ENCODE measurements around the gene AKR1E2.
A peak's percentile ranks its signal among the peaks of the same experiment; 100 is the strongest.

AKR1E2 gene

DNA sequence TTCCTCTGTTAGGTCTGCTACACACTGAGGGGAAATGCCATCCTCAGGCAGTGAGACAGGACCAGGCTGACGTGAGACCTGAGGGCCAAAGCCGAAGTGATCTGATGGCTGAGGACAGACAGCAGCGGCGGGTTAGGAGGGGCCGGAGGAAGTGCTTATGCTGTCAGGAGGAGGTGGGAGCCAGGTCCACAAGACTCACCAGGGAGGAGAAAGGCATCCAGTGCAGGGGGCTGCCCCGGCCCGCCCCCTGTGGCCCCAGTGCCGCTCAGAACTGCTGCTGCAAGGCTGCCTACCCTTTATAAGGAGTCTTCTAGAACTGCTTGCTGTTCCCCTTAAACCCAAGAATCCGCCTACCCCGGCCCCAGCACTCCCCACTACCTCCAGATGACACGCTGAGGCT lies 19.8 kb downstream of the AKR1E2 start:
- DNase-seq (ENCODE audit: low read depth), result no peak

DNA sequence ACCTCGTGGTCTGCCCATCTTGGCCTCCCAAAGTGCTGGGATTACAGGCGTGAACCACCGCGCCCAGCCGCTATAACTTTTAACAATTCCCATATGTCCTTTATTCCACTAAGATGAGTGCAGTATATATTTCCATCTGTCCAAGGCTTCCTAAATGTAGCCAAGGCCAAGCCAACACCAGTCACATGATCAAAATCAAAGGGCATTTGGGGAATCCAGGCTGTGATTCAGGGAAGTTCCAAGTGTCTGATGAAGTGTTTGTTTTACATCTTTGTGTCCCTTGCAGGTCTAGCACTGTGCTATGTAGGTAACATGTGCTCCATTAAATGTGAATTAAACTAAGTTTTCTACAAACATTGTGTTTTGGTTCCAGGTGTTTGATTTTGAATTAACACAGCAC lies 20.8 kb downstream of the AKR1E2 start:
- DNase-seq (ENCODE audit: low read depth), result no peak

DNA sequence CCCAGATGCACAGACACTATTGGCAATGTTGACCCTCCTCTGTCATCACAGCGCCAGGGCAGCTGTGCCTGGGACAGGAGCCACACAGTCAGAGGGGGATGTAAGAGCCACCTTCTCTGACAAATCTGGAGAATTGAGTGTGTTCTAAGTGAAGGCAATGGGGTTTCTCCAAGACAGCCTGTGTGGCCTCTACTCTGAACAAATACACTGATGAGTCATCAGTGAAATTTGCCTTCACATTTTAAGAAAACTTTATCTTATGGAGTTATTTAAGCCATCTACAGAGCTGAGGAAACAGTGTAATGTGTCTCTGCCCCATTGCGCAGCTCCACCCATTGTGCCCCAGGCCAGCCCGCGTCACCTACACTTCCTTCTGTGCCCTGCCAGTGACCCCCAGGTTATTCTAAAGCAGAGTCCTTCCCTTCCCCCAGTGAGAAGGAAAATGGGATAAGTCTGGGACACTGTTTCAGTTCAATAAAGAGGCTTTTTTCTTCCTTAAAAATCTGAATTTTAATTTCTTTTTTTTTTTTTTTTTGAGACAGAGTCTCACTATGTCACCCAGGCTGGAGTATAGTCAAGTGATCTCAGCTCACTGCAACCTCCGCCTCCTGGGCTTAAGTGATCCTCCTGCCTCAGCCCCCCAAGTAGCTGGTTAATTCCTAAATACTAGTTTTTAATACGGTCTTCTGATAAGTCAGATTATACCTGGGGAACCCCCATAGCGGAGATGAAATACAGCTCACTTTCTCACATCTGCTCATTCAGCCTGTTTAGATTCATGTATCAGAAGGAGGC lies 21.8 kb downstream of the AKR1E2 start:
- DNase-seq (ENCODE audit: low read depth), result no peak

DNA sequence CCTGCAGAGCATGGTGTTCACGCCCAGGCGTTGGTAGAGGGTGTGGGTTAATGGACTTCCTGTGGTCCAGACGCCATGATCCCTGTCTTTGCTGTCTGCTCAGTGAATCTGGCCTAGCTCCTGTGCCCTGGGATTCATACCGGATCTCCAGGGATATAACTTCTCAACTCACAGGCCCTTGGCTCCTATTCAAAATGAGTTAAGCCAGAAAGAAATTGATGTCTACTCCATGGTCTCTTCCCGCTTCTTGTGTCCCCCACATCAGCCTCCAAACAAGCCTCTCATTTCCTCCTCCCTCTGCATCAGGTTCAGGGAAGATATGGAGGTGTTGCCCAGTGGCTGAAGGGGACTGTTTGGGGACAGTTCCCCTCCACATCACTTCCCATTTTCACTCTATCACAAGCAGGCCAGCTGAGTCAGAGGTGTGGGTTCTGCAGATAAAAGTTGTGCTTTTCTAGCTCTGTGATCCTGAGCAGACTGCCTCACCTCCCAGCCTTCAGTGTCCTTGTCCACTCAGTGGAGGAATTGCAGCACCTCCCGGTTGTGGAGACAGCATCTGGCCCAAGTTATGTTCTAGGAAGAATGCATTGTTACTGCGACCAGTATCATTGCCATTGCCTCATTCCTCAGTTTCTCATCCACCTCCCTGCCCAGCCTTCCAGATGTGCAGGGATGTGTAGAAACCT lies 22.5 kb downstream of the AKR1E2 start:
- DNase-seq (ENCODE audit: low read depth), result no peak

DNA sequence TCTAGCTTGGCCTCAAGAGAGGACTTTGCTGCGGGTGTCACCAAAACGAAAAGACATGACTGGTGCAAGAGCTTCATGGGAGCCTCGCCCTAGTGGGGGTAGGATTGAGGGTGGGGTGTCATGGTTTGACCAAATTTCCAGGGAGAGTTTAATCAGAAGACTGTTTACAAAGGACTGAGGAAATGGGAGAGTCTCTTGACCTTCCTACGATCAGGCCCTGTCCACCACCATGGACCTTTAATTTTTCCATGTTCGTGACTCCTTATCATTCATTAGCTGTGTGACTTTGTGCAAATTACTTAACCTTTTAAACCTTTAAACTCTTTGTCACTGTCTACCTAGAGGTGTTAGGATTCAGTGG lies 23.0 kb downstream of the AKR1E2 start:
- no peak for DNase-seq (ENCODE audit: low read depth)

DNA sequence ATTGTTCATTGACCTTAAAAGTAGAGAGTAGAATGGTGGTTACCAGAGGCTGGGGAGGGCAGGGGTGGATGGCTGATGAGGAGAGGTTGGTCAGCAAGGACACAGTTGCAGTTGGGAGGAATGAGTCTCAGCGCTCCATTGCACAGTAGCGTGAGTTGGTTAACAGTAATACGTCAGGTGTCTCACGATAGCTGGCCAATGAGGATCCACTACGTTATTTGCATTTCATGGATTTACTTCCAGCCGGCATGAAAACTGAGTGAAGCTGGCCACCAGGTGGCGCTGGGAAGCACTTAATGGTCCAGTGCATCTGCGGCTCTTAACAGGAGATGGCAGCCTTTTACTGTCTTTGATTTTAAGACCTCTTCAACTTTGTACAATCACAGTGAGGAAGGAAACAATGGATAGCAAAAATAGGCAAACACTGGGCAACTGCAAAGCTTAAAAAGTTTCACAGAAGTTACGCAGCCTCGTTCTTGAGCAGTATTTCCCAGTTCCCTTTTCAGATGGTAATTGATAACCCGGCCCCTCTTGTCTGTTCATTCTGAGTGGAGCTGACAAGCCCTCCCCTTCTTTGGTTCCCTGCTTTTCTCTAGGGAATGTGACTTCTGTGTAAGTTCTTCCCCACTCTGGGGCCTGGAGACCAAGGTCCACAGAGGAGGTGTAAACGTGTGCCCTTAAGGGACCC lies 23.7 kb downstream of the AKR1E2 start:
- peak; percentile 75 for DNase-seq (ENCODE audit: low read depth)

DNA sequence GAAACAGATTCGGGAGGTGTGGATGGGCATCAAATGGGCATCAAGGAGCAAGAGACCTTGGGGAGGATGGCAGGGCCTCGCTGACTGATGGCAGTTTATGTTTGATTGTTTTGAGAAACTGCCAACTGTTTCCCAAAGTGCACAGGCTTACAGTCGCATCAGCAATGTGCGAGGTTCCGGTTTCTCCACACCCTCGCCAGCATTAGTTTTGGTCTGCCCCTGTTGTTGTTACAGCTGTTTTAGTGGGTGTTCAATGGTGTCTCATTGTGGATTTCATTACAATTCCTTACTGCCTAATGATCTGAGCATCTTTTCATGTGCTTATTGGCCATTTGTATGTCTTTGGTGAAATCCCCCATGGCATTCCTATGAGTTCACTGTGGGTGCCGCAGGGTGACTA lies 24.4 kb downstream of the AKR1E2 start:
- no peak for DNase-seq (ENCODE audit: low read depth)

DNA sequence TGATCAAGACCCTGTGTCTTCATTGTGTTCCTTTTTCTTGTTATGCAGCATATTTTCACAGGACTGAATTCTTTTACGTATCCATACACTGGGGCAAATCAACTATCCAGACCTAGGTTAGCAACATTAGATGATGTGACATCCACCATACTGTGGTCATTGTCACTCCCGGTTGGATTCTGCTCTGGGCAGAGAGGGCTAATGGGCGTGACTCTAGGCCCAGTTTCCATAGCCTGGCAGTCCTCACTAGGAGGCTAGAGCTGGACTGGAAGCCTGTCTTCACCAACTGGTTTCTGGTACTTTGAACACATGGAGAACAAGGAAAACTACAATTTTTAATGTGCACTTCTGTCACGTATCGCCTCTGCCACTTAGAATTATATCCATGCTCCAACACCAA lies 25.2 kb downstream of the AKR1E2 start:
- no peak for DNase-seq (ENCODE audit: low read depth)

DNA sequence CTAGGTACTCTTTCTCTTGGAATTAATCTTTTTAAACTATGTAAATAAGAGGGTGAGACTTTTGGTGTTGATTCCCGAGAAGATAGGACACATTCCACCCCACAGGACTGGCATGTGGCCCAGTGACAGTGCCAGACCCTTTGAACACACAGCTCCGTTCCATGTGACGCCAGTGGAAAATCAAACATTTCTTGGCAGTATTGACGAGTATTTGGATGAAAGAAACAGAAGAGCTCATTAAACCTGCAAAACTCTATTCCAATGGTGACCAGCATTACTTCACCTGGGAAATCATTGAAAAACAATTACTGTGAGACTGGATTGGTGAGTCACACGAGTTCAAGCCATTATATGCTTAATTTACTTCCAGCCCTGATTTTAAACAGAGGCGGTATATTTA lies 25.8 kb downstream of the AKR1E2 start:
- no peak for DNase-seq (ENCODE audit: low read depth)

DNA sequence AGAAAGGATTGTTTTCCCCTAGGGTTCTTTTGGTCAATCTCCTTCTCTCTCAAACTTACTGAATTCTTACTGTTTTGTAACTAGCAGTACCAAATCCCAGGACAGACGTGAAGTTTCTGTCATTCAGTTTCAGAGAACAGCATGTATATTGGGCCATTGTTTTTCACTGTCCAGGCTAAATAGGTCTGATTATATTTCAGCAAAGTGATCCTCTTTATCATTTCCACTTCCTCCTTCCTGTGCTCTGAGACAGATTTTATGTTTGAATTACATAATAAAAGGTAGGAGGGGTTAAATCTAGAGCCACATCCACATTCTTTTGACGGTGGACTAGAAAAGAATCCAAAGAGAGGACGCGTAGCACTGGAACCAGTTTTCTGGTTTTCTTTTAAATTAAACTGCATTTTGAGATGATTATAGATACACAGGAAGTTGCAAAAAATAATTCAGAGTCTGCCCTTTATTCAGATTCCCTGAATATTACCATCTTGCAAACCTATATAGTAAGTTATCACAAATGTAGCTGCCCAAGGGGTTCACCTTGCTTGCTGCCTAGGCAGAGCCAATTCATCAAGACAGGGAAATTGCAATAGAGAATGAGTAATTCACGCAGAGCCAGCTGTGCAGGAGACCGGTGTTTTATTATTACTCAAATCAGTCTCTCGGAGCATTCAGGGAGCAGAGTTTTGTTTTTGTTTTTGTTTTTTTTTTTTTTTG lies 40.1 kb downstream of the AKR1E2 start:
- no peak for DNase-seq (ENCODE audit: low read depth)

DNA sequence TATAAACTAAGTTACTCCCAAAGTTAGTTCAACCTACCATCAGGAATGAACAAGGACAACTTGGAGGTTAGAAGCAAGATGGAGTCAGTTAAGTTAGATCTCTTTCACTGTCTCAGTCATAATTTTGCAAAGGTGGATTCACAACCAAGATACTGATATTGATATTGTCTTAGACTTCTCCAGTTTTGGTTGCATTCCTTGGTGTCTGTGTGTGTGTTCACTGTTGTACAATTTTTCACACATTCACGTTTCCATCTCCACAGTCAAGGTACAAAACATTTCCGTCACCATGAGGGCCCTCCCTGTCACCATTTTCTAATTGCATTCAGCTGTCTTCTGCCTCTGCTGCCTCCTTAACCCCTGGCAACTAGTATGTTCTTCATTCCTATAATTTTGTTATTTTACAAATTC lies 41.1 kb downstream of the AKR1E2 start:
- no peak for DNase-seq (ENCODE audit: low read depth)

DNA sequence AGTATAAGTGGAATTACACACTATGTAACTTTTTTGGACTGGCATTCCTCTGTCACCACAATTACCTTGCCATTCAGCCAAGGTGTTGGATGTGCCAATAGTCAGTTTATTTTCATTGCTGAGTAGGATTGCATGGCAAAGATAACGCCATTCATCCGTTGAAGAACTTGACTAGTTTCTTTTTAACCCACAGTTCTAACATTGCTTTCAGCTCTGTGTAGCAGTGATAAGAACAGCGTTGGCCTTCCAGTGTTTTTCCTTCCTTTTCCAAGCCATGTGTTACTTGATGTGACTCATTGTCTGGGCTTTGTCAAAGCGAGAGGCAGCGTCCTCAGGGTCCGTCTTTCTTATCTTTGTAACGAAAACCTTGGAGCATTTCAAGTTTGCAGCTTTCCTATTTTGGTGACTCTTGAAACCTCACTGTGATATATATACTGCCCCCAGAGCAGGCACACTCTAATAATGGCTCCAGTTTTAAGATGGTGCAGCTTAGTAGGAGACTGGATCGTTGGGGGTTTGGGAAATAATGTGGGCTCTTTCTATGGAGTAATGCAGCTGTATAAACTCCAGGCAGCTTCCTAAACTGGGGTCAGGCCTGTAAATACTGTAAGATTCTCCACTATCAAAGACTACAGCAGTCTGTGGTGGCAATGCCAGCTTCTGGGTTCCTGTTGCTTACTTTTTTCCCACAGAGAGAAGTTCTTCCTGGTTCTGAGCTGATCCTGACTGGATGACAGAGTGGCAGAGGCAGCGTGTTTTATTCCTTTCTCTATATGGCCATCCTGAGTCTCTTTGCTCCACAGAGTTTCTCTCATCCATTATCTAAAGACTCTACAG lies 41.7 kb downstream of the AKR1E2 start:
- DNase-seq (ENCODE audit: low read depth), result no peak

DNA sequence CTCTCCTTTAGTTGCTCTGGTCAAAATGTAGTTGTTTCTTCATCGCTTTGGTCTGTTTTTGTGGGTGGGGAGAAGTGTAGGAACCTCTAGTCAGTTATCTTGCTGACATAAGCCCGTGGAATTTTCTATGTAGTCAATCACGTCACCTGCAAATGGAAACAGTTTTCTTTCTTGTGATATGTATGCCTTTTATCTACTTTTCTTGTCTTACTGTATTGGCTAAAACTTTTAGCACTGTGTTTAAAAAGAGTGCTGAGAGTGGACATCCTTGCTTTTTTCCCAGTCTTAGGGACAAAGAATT lies 42.3 kb downstream of the AKR1E2 start:
- DNase-seq (ENCODE audit: low read depth), result no peak

DNA sequence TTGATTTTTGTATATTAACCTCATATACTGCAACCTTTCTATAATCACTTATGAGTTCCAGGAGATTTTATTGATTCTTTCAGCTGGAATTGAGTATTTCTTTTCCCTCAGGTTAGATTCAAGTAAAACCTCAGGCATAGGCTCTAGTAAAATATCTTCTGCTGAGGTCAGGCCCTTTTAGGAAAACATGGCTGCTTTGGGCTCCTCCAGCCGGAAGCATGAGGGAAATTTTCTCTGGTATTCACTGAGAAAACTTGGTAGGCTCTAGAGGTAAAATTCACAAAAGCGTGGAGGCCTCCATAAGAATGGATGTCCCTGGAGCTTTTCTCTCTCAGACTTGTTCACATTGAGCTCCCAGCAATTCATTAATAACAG lies 56.7 kb downstream of the AKR1E2 start:
- no peak for DNase-seq (ENCODE audit: low read depth)

DNA sequence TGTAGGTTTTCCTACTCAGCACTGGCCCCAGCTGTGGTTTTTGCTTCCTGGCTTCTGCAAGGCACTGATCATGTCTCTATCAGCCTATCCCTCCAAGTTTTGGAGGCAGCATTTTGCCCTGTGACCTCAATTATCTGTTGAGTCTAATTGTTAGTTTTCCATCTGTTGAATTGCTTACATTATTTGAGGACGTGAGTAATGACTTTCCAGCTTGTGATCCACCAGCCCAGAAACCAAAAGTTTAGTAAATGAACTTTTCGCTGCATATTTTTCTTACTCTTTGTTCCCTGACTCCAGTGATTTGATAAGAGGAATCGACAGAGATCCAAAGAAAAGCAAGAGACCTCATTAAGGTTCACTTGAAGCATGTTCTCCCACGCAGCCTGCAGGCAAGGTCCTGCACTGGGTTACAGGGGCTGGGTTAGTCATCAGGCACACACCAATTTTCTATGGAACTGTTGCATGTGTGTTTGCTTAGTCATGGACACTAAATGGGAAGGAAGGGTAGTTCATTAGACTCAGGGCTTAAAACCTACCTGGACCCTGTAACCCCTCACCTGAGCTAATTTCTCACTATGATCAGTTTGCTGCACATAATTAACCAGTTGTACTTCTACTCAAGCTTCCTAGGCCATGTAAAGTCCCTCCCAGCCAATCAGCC lies 57.2 kb downstream of the AKR1E2 start:
- DNase-seq (ENCODE audit: low read depth), result no peak

DNA sequence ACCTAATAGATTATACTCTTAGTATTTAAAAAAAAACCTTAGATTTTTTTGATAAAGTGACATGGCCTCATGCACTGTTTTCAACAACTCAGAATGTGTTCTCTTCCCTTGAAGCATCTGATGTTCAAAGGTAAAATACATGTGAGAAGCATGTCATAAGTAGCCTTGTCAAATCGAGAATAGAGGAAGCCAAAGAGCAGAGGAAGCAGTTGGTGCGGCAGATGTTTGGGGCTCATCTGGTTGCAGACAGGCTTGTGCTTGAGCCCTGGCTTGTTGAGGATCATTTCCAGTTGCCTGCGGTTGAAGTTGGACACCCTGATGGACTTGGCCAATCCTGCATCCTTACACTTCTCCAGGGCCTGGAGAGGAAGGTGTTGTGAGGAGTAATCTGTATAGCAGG lies 59.2 kb downstream of the AKR1E2 start:
- no peak for DNase-seq (ENCODE audit: low read depth)

DNA sequence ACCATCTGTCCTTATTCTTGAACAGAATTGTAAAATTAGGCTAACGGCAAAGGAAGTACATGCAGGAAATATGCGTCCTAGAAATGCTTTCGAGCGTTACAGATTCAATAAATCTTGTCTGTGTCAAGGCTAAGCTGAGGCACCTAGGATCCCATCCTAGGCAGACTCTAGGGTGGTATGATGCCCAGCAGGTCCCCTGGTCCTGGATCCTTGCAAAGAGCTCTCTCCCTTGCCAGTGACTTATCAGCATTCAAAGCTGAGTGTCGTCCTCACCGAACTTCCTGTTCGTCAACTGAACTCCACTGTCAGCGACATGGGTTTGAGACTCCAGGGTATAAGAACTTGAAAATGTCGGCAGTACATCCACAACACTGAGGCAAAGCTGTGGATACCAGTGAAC lies 61.5 kb downstream of the AKR1E2 start:
- no peak for DNase-seq (ENCODE audit: low read depth)

DNA sequence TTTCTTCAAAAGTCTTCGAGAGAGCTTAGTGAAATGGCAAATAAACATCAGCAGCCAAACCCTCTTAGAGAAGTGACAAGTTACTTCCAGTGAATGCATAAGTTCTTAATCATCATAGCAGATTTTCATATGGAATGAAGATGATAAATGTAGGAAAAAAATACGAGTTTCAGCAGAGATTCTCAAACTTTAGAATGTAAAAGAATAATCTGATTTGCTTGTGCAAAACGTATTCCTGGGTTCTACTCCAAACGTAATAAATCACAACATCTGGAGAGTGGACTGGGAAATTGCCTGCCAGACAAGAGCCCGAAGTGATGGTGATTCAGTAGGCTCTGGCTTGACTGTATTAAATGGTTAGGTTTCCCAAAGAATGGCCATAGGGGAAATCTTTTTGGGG lies 62.2 kb downstream of the AKR1E2 start:
- no peak for DNase-seq (ENCODE audit: low read depth)

DNA sequence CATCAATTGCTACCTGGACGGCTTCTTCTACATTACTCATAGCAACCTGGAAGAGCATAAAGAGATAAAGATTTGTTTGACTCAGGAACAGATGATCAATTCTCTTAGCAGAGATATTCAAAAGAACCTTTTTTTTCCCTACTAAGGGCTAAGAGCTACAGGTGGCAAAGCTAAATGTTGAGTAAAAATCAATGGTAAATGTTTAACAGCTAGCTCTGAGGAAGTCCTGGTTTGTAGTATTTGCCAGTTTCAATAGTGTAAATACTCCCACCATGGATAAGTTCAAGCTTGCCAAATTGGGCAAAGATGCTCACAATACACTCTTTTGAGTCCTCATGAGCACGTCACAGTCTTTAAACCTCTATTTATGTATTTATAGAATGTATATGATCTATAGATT lies 64.0 kb downstream of the AKR1E2 start:
- DNase-seq (ENCODE audit: low read depth), result no peak

DNA sequence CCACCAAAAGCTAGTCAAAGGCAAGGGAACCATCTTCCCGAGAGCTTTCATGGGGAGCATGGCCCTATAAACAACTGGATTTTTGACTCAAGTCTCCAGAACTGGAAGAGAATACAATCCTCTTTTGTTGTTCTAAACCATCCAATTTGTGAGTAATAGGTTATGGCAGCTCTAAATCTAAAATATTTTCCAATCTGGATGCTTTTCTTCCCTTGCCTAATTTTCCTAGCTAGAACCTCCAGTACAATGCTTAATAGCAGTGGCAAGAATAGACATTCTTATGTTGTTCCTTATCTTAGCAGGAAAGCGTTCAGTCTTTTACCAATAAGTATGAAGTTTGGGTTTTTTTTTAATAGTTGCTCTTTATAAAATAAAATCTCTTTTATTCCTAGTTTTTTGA lies 66.7 kb downstream of the AKR1E2 start:
- no peak for DNase-seq (ENCODE audit: low read depth)

DNA sequence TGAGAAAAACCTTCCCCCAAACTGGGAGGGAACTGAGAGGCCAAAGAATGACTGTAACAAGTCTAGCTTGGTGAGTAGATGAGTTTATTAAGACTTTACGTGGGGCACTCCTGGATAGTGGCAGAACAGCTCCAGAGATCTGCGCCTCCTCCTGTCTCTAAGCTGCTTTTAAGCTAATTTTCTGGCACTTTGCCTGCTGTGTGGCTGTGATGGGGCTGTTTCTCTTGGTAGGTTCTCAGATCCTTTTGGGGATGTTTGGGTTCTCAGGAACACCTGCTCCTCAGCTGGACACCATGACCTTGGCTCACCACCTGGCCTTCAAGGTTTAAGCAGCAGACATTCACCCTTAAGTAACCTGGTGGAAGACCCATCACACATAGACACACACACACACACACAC lies 68.3 kb downstream of the AKR1E2 start:
- no peak for DNase-seq (ENCODE audit: low read depth)

All from T follicular helper cell (primary cell).